HG03442 (cell line): ENCODE results near the gene HDLBP.

Experiments
- ATAC-seq: cut with Tn5 transposase; IDR thresholded peaks from one replicate; pipeline ENCODE4 v1.9.1; 2021; ENCODE audit warnings: mild to moderate bottlenecking, moderate library complexity; ENCODE audit not compliant: unreplicated experiment

The HDLBP gene

GRCh38 chr2:241215421-241215820 is 100.1 kb downstream of the HDLBP start:
- no peak for ATAC-seq

GRCh38 chr2:241214766-241215165 is 100.7 kb downstream of the HDLBP start:
- ATAC-seq: no peak

GRCh38 chr2:241214209-241214608 is 101.3 kb downstream of the HDLBP start:
- ATAC-seq: no peak

GRCh38 chr2:241213567-241213966 is 101.9 kb downstream of the HDLBP start:
- no peak for ATAC-seq

- ATAC-seq: no peak
These were observed 102.4 kb downstream of the HDLBP start for GRCh38 chr2:241213041-241213440.

GRCh38 chr2:241211276-241211675 is 104.2 kb downstream of the HDLBP start:
- ATAC-seq: no peak

- ATAC-seq: no peak
These were observed 106.2 kb downstream of the HDLBP start for GRCh38 chr2:241209271-241209670.

GRCh38 chr2:241208058-241208457 is 107.4 kb downstream of the HDLBP start:
- no peak for ATAC-seq

GRCh38 chr2:241207641-241208040 is 107.8 kb downstream of the HDLBP start:
- no peak for ATAC-seq

GRCh38 chr2:241207151-241207550 is 108.3 kb downstream of the HDLBP start:
- ATAC-seq: no peak

GRCh38 chr2:241205086-241205485 is 110.4 kb downstream of the HDLBP start:
- no peak for ATAC-seq

- no peak for ATAC-seq
These were observed 111.0 kb downstream of the HDLBP start for GRCh38 chr2:241204490-241204889.

GRCh38 chr2:241204010-241204384 is 111.5 kb downstream of the HDLBP start:
- ATAC-seq: no peak

GRCh38 chr2:241203218-241204009 is 112.1 kb downstream of the HDLBP start:
- ATAC-seq: no peak

- no peak for ATAC-seq
These were observed 112.8 kb downstream of the HDLBP start for GRCh38 chr2:241202681-241203080.

- no peak for ATAC-seq
These were observed 113.2 kb downstream of the HDLBP start for GRCh38 chr2:241202268-241202585.

GRCh38 chr2:241201445-241202267 is 113.8 kb downstream of the HDLBP start:
- no peak for ATAC-seq

GRCh38 chr2:241200822-241201395 is 114.6 kb downstream of the HDLBP start:
- ATAC-seq: no peak

- no peak for ATAC-seq
These were observed 115.3 kb downstream of the HDLBP start for GRCh38 chr2:241199897-241200821.

GRCh38 chr2:241199286-241199685 is 116.2 kb downstream of the HDLBP start:
- no peak for ATAC-seq
